GM18526 (cell line): ENCODE results near the gene SYNGR1.
A peak's percentile ranks its signal among the peaks of the same experiment; 100 is the strongest.

Experiments
- POLR2A ChIP-seq: IDR thresholded peaks from 3 replicates; pipeline ENCODE4 v1.6.1; 2011; ENCODE audit not compliant: insufficient read length; ENCODE audit errors: extremely low read depth

The SYNGR1 gene

GRCh38 chr22:39349967-39350726, at the start of gene SYNGR1:
SYNGR1 (plus strand) TSS chr22:39349991; CDS start chr22:39350011, 20 bp downstream.
- TF ChIP-seq POLR2A: peak; percentile 10

GRCh38 chr22:39300186-39300830, 49.5 kb upstream of the SYNGR1 start:
- no peak for TF ChIP-seq POLR2A

GRCh38 chr22:39301108-39301507, 48.7 kb upstream of the SYNGR1 start:
- TF ChIP-seq POLR2A: no peak

GRCh38 chr22:39301926-39302325, 47.9 kb upstream of the SYNGR1 start:
- TF ChIP-seq POLR2A: no peak

GRCh38 chr22:39302431-39302960, 47.3 kb upstream of the SYNGR1 start:
- TF ChIP-seq POLR2A: no peak

GRCh38 chr22:39303358-39303757, 46.4 kb upstream of the SYNGR1 start:
- no peak for TF ChIP-seq POLR2A

GRCh38 chr22:39303892-39304671, 45.7 kb upstream of the SYNGR1 start:
- no peak for TF ChIP-seq POLR2A

- no peak for TF ChIP-seq POLR2A
Measured at GRCh38 chr22:39306456-39307361, 43.1 kb upstream of the SYNGR1 start.

- no peak for TF ChIP-seq POLR2A
Measured at GRCh38 chr22:39308614-39309363, 41.0 kb upstream of the SYNGR1 start.

- no peak for TF ChIP-seq POLR2A
Measured at GRCh38 chr22:39309364-39309861, 40.4 kb upstream of the SYNGR1 start.

- TF ChIP-seq POLR2A: no peak
Measured at GRCh38 chr22:39309881-39310714, 39.7 kb upstream of the SYNGR1 start.

GRCh38 chr22:39311592-39312400, 38.0 kb upstream of the SYNGR1 start:
- TF ChIP-seq POLR2A: peak; percentile 19
